Activated CD8-positive, alpha-beta T cell treated with anti-CD3 and anti-CD28 coated beads for 36 hours (primary cell): ENCODE measurements around the gene NR1H2. TPM values are rescaled to one million over a fixed set of nuclear protein-coding genes. Genes with fewer than 3 reads are reported as not detected.
A peak's percentile ranks its signal among the peaks of the same experiment; 100 is the strongest.
"Not testable (repeated sequence)": the region's sequence is repeated elsewhere in the genome, so short reads cannot be mapped to it uniquely, and the experiment has no call there.

ENCODE experiments used
- ATAC-seq: fragments of 200-7000 bp; cut with Tn5 transposase; one replicate; pipeline ENCODE4 v1.10.0; 2021; ENCODE audit warnings: mild to moderate bottlenecking, moderate library complexity
- CTCF ChIA-PET: fragments of 350-600 bp; sonication (Branson Sonifier 250); formaldehyde crosslinking; loops from one replicate; lab custom pipeline; 2021; ENCODE audit warnings: antibody characterized with exemption; lab: Charles Lee
- POLR2A ChIA-PET: fragments of 350-600 bp; sonication (Branson Sonifier 250); formaldehyde crosslinking; loops from one replicate; lab custom pipeline; 2021; ENCODE audit warnings: antibody characterized with exemption; lab: Charles Lee
- DNase-seq: peaks from one replicate; pipeline ENCODE4 v3.0.0-alpha.2; 2020
- H3K27ac Mint-ChIP-seq: one replicate; pipeline ENCODE4 v1.8.0; 2021; ENCODE audit warnings: mild to moderate bottlenecking, mixed read lengths
- H3K27me3 Mint-ChIP-seq: one replicate; pipeline ENCODE4 v1.8.0; 2021; ENCODE audit warnings: mixed read lengths
- H3K36me3 Mint-ChIP-seq: one replicate; pipeline ENCODE4 v1.8.0; 2021; ENCODE audit warnings: low read depth, mixed read lengths
- H3K4me1 Mint-ChIP-seq: one replicate; pipeline ENCODE4 v1.8.0; 2021; ENCODE audit warnings: low read depth, mixed read lengths
- H3K4me3 Mint-ChIP-seq: one replicate; pipeline ENCODE4 v1.8.0; 2021; ENCODE audit warnings: mild to moderate bottlenecking, moderate library complexity, mixed read lengths
- H3K9me3 Mint-ChIP-seq: one replicate; pipeline ENCODE4 v1.8.0; 2021; ENCODE audit warnings: mixed read lengths
- intact Hi-C: fragments of 100-400 bp; cut with micrococcal nuclease; formaldehyde crosslinking; loops from one replicate; pipeline ENCODE4 v1.10.0; 2022
- total RNA-seq, 2 experiments: library from RNA; stranded (reverse); gene quantifications; one replicate each; pipeline ENCODE4 v1.2.3, GENCODE V29; 2021
- TF ChIP-seq, protein P1 (sequence below): fragments of 200-600 bp; IDR thresholded peaks from one replicate; pipeline ENCODE4 v1.8.0; 2022; ENCODE audit warnings: antibody characterized with exemption, mild to moderate bottlenecking

NR1H2 gene
- total RNA-seq, 2 experiments from 2014 or later, result 50.9 to 52.3 TPM

DNA sequence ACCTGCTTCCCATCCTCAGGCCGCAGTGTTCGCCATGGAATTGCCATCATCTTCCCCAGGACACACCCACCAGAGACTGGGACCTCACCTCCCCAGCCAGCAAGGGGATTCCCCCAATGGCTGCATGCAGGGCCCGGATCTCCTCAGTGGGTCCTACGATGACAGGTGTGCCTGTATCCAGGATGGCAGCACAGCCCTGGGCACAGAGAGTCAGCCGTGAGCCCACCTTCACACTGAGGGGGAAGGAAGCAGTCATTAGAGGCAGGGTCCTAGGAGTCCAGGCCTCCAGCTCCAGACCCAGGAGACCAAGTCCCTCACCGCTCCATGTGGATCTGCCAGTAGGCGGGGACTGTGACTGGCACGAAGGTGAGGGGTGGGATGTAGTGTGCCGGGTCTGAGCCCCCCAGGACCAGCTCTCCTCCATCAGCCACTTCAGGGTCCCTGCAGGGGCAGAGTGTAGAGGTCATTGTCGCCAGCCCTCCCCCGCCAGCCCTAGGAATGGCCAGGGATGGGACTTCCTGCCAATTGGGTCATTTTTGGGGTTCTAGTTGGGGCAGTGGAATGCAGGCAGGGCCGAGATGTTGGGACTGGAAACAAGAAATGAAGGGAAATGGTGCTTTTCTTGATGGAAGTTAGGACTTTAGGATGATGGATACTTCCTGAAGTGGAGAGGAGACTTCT lies 41.4 kb upstream of the NR1H2 start:
- Mint-ChIP-seq H3K36me3 (peaks cover 3% of the 10 kb centered on the region), H3K9me3 (peaks cover 2% of the 10 kb centered on the region), H3K27ac (no peak overlapping the region), H3K4me3 (no peak overlapping the region), H3K27me3 (peaks cover 46% of the 10 kb centered on the region), H3K4me1 (peaks cover 49% of the 10 kb centered on the region)
- ChIA-PET CTCF (interaction anchor here (1.6 kb wide), 1 partner anchor 23 kb away, joined by 9 read pairs; no protein-coding TSS in a partner anchor), POLR2A (interaction anchor here (1.0 to 2.0 kb wide), 2 partner anchors 12 to 116 kb away, joined by 3 to 6 read pairs; no protein-coding TSS in a partner anchor)
- DNase-seq (no peak), ATAC-seq (no peak)
- TF ChIP-seq, protein P1, sequence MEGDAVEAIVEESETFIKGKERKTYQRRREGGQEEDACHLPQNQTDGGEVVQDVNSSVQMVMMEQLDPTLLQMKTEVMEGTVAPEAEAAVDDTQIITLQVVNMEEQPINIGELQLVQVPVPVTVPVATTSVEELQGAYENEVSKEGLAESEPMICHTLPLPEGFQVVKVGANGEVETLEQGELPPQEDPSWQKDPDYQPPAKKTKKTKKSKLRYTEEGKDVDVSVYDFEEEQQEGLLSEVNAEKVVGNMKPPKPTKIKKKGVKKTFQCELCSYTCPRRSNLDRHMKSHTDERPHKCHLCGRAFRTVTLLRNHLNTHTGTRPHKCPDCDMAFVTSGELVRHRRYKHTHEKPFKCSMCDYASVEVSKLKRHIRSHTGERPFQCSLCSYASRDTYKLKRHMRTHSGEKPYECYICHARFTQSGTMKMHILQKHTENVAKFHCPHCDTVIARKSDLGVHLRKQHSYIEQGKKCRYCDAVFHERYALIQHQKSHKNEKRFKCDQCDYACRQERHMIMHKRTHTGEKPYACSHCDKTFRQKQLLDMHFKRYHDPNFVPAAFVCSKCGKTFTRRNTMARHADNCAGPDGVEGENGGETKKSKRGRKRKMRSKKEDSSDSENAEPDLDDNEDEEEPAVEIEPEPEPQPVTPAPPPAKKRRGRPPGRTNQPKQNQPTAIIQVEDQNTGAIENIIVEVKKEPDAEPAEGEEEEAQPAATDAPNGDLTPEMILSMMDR, result no peak
- intact Hi-C loops, result no loop called here

DNA sequence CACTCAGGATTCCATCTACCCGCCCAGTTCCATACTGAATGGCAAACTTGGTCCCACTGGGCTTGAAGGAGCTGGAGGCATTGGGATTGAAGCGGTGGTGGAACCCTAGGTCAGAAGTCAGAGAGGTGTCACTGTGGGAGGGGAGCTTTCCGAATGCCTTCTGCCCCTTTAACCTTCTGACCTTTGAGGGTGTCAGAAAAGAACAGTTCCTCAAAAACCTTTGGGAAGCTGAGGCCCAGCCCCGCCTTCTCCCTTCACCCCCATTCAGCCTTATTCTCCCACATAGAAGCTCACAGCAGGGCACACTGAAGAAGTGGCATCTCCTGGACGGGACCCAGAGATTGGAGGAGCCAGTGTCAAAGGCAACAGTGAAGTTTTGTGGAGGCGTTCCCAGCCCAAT lies 39.2 kb upstream of the NR1H2 start:
- ATAC-seq, H3K9me3 Mint-ChIP-seq, intact Hi-C loops, H3K36me3 Mint-ChIP-seq, DNase-seq, H3K27ac Mint-ChIP-seq, POLR2A ChIA-PET, H3K4me3 Mint-ChIP-seq: not testable (repeated sequence)
- peaks cover 30% of the 10 kb centered on the region for H3K4me1 Mint-ChIP-seq
- CTCF ChIA-PET, result interaction anchor here (1.4 kb wide), 1 partner anchor 20 kb away, joined by 3 read pairs; no protein-coding TSS in a partner anchor
- peaks cover 28% of the 10 kb centered on the region for H3K27me3 Mint-ChIP-seq

DNA sequence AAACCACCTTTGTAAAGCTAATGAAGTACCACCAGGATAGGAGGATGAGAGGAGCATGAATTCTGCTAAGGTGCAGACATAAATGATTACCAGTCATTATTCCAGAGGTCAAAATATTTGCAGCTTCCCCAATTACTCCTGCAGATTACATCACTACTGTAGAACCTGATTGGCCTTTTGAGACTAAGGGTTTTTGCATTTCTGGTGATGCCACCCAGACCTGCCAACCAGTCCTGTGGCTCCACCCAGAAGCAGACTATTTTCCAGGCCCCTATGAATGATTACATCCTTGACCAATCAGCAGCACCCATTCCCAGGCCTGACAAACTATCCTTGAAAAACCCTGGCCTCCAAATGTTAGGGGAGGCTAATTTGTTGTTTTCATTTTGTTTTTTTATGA lies 35.9 kb upstream of the NR1H2 start:
- Mint-ChIP-seq H3K27me3 (peaks cover 10% of the 10 kb centered on the region), H3K9me3 (peaks cover 2% of the 10 kb centered on the region), H3K4me1 (peaks cover 9% of the 10 kb centered on the region), H3K36me3 (no peaks in the 10 kb centered on the region), H3K27ac (no peak overlapping the region), H3K4me3 (no peak overlapping the region)
- TF ChIP-seq, protein P1, result no peak
- intact Hi-C loops, result no loop called here
- DNase-seq (no peak), ATAC-seq (no peak)
- ChIA-PET CTCF (interaction anchor here (1.4 to 3.3 kb wide), 2 partner anchors 17 to 146 kb away, joined by 4 to 12 read pairs; no protein-coding TSS in a partner anchor), POLR2A (no interaction called here)

DNA sequence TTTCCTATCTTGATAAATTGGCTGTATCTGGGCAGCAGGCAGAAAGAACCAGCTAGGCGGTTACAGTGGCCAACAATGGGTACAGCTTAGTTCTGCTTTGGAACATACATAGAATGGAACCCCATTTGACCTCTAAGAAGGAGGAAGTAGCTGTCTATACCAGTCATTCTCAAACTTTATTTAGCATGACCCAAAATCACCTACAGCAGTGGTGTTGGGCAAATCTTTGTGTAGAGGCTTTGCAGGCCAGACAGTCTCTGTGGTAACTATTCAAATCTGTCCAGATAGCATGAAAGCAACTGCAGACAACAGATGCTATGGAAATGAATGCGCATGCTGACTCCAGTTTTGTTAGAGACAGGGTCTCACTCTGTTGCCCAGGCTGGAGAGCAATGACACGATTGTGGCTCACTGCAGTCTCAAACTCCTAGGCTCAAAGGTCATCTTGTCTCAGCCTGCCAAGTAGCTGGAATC lies 35.1 kb upstream of the NR1H2 start:
- TF ChIP-seq, protein P1, result no peak
- peaks cover 6% of the 10 kb centered on the region for H3K27me3 Mint-ChIP-seq
- no peak overlapping the region for H3K27ac Mint-ChIP-seq
- peaks cover 4% of the 10 kb centered on the region for H3K4me1 Mint-ChIP-seq
- H3K9me3 Mint-ChIP-seq, result peaks cover 2% of the 10 kb centered on the region
- peak; percentile 27 for ATAC-seq
- POLR2A ChIA-PET, result no interaction called here
- no peak overlapping the region for H3K4me3 Mint-ChIP-seq
- CTCF ChIA-PET, result interaction anchor here (1.2 to 3.3 kb wide), 3 partner anchors 13 to 145 kb away, joined by 4 to 12 read pairs (median 4); no protein-coding TSS in a partner anchor
- no peak for DNase-seq
- intact Hi-C loops, result no loop called here
- no peaks in the 10 kb centered on the region for H3K36me3 Mint-ChIP-seq

DNA sequence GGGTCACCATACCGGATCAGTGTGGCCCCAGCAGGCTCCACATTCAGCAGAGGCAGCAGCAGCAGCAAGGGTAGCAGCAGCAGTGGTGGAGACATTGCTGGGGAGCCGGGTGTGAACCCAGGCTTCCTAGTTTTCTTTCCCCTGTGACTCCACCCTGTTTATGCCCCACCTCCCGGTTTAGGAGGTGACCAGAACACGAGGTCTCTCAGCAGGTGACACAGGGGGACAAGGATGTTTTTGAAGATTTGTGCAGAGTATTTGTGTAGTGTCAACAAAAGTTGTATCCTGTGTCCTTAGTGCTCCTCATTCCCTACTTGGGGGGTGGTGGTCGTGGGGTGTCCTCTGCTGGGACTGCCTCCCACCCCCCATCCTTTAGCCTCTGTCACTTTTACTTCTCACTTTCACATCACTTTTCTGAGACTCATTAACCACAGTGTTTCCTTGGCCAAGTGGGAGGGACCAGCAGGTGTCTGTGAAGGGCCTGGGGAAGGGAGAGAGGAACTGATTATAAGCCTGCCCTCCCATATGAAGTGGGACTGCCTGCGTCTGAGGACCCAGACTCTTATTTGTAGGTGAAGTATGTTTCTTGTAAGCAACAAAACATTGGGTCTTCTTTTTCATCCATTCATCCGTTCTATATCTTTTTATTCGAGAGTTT lies 31.5 kb upstream of the NR1H2 start:
- ATAC-seq (peak; percentile 40), DNase-seq (no peak)
- H3K36me3 Mint-ChIP-seq, result no peaks in the 10 kb centered on the region
- H3K4me3 Mint-ChIP-seq, result no peak overlapping the region
- POLR2A ChIA-PET, result no interaction called here
- intact Hi-C loops, result no loop called here
- TF ChIP-seq, protein P1, result no peak
- H3K27ac Mint-ChIP-seq, result peak overlapping the region; percentile 19
- H3K9me3 Mint-ChIP-seq, result peaks cover 2% of the 10 kb centered on the region
- peaks cover 2% of the 10 kb centered on the region for H3K27me3 Mint-ChIP-seq
- peaks cover 22% of the 10 kb centered on the region for H3K4me1 Mint-ChIP-seq
- CTCF ChIA-PET, result interaction anchor here (1.0 kb wide), 1 partner anchor 13 kb away, joined by 4 read pairs; no protein-coding TSS in a partner anchor

DNA sequence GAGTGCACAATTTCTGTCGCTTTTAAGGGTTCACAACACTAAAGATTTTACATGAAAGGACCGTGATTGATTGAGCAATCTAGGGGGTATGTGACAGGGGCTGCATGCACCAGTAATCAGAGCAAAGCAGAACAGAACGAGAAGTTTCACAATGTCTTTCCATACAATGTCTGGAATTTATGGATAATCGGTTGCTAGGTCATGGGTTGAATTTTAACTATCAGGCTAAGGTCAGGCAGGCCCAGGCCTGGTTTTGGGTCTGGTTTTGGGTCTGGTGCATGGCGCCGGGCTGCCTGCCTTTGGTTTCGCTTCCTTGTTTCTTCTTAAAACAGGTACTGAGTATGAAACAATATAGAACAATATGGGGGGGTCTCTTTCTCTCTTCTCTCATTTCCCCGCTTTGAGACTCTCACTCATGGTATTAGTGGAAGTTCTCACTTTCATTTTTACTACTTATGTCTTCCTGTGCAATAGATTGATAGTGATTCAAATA lies 29.1 kb upstream of the NR1H2 start:
- H3K27me3 Mint-ChIP-seq, intact Hi-C loops, H3K36me3 Mint-ChIP-seq, H3K9me3 Mint-ChIP-seq, H3K4me3 Mint-ChIP-seq: not testable (repeated sequence)
- ChIA-PET POLR2A (interaction anchor here (0.6 to 1.6 kb wide), 3 partner anchors 13 to 96 kb away, joined by 3 to 6 read pairs (median 3); no protein-coding TSS in a partner anchor), CTCF (interaction anchor here (1.3 kb wide), 1 partner anchor 11 kb away, joined by 10 read pairs; no protein-coding TSS in a partner anchor)
- peak; percentile 71 for ATAC-seq
- Mint-ChIP-seq H3K27ac (peak overlapping the region; percentile 55), H3K4me1 (peaks cover 22% of the 10 kb centered on the region)
- peak; percentile 51 for DNase-seq
